Right hindlimb (tissue), 1 donor: ENCODE results near the gene FBXO17.
"Not testable (repeated sequence)": the region's sequence is repeated elsewhere in the genome, so short reads cannot be mapped to it uniquely, and the experiment has no call there.

Source experiments
- DNase-seq: peaks from one replicate; pipeline ENCODE4 v3.0.0-alpha.2; 2018

The FBXO17 gene

DNA sequence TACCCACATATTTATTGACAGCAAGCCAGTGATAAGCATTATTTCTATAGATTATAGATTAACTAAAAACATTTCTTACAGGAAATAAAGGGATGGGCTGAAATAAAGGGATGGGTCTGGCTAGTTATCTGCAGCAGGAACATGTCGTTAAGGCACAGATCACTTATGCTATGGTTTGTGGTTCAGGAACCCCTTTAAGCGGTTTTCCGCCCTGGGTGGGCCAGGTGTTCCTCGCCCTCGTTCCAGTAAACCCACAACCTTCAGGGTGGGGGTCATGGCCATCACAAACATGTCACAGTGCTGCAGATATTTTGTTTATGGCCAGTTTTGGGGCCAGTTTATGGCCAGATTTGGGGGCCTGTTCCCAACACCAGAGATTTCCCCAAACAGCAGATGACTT, 34.1 kb downstream of the FBXO17 start:
- DNase-seq, result not testable (repeated sequence)

DNA sequence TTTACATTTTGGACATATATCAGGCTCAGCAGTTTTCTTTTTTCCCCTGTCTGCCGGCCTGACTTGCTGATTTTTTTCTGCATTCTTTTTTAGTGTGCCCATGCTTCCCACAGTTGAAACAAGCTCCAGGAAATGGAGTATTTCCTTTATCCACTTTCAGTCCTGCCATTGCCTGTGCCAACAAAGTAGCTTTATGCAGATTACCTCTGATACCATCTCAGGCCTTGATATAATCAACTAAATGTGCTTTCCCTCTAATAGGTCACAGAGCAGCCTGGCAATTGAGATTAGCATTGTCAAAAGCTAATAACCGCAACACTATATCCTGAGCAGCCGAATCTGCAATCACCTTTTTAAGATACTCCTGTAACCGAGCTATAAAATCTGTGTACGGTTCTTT, 35.6 kb downstream of the FBXO17 start:
- no peak for DNase-seq

DNA sequence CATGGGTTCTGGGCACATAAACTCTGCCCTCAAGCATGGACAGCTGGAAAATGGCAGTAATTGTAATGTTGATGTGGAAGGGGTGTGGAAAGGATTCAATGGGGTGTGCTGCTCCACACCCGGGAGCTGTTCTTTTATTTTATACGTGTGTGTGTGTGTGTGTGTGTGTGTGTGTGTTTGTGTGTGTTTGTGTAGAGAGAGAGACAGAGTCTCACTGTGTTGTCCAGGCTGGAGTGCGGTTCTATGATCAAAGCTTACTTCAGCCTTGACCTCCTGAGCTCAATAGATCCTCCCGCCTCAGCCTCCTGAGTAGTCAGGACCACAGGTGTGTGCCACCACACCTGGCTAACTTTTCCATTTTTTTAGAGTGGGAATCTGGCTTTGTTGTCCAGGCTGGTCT, 42.0 kb downstream of the FBXO17 start:
- DNase-seq, result no peak

DNA sequence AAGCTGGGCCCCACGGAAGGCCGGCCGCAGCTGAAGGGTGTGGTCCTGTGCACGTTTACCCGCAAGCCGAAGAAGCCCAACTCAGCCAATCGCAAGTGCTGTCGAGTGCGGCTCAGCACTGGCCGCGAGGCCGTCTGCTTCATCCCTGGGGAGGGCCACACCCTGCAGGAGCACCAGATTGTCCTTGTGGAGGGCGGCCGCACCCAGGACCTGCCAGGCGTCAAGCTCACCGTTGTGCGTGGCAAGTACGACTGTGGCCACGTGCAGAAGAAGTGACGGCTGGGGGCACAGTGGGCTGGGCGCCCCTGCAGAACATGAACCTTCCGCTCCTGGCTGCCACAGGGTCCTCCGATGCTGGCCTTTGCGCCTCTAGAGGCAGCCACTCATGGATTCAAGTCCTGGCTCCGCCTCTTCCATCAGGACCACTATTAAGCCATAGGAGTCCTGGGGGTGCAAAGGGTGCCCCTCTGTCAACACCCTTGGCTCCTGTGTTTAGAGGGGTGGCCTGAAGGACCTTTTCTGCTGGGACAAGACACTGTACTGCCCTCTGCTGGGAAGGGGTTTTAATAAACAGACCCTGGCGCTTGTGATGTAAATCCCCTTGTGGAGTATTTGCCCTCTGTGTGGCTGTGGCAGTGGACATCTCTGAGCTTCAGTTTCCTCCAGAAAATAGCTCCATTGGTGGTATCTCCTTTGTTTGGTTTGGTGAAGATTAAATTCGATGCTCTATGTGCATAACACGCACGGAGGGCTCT, 42.9 kb downstream of the FBXO17 start:
- DNase-seq, result no peak

DNA sequence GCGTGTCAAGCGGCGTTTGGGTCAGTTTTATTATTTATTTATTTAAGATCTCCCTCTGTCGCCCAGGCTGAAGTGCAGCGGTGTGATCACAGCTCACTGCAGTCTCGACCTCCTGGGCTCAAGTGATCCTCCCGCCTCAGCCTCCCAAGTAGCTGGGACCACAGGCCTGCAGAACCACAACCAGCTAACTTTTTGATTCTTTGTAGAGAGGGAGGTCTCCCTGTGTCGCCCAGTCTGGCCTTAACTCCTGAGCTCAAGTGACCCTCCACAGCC, 44.1 kb downstream of the FBXO17 start:
- DNase-seq, result no peak

DNA sequence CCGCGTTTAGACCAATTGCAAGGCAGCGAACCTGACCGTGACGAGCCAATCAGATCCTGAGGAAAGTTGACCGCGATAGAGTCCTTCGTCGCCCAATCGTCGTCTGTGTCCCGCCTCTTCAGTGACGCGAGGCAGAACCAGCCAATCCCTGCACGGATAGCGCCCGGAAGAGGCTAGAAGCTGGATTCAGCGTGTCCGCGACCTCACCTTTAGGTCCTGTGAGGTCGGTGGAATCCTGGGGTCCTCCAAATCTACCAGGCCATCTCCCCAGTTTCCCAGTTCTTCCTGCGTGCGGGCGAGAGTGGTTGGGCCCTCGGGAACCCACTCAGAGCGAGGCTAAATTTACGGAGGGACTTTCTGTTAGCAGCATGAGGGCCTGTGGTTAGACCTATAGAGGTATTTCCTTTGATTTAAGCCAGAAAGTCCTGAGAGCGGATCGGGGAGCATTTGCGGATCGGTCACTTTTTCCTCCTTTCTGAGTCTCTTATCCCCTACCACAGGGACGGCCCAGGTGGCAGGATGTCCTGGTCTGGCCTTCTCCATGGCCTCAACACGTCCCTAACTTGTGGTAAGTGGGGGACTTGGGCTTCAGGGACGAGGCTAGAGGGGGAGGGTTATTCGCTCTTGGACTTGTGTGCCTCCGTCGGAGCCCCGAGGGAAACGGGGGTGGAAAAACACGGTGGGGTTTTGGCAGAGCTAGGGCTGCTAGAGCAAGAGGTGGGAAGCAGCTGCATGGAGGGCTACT, 44.6 kb downstream of the FBXO17 start, which contains the start of gene MRPS12:
Gene MRPS12, plus strand, starts transcription at position 169 of the 745 bp plus-strand sequence. Its CDS starts 351 bp downstream, at position 520.
- peak; percentile 99 for DNase-seq

DNA sequence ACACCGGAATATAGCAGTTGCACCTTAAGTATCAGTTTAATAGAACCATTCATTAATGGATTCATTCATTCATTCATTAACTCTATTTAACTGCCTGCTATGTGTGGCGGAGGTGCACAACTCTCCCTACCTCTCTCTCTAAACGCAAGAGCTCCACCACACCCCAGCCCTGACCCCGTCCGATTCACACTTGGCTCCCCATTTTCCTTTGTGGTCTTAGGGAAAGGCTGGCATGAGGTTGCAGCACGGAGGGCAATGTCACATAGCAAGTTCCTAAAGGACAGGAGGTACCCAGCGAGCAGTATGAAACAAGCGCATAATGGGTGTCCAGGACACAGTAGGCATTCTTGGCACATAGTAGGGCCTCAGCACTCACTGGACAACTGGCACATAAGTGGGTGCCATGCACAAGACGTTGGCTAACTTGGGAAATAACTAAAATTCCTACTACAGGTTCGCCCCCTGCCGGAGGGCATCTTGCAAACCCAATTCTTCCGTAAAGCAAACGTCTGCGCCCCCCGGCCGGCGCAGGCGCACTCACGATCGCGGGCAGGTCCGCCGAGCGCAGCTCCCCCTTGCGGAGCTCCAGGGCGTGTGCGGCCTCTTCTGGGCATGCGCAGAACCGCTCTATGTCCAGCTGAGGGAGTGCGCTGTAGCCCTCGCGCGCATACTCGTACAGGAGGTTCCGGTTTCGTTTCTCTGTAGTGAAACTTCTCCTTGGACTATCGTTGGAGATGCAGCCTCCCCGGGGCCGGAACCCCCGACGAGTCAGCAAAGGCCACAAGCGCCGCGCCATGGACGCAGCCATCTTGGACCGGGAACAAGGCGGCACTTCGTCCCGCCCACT, 45.4 kb downstream of the FBXO17 start, which contains the start of gene SARS2:
Gene SARS2, minus strand, starts transcription at position 835 of the 847 bp plus-strand sequence. Its CDS starts 27 bp downstream, at position 808.
- DNase-seq, result peak; percentile 96

DNA sequence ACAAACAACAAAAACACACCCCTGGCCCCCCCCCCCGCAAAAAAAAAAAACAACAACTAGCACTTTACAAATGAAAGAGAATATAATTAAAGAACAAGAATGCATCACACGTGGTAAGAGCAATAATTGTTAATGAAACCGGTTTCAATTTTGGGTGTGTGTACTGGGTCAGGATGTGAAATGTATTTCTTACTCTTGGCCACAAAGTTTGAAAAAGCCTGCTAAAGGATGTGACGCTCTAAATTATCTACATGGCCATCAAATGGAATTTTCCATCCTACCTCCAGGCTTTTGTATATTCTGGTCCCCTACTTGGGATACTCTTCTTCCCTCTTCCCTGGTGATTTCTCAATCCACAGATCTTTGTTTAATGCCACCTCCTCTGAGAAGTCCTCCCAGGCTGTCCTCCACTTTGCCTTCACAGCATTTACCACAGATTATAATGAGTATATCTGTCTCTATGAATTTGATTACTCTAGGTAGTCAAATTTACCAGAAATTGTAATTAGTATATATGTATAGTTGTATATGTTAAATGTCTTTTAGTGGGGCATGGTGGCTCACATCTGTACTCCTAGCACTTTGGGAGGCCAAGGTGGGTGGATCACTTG, 47.0 kb downstream of the FBXO17 start:
- DNase-seq, result no peak

DNA sequence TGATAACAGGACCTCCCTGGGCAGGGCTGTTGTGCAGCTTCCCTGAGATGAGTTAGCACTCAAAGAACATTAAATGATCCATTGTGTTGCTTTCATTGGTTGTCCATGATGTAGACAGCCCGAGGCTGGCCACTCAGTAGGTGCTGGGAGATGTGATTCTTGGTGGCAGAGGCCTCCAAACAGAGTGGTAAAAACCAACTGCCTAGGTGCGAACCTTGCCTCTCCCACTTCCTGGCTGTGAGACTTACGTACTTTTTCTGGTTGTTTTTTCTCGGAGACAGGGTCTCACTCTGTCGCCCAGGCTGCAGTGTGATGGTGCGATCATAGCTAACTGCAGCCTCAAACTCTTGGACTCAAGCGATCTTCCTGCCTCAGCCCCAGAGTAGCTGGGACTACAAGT, 51.2 kb downstream of the FBXO17 start:
- DNase-seq, result no peak

DNA sequence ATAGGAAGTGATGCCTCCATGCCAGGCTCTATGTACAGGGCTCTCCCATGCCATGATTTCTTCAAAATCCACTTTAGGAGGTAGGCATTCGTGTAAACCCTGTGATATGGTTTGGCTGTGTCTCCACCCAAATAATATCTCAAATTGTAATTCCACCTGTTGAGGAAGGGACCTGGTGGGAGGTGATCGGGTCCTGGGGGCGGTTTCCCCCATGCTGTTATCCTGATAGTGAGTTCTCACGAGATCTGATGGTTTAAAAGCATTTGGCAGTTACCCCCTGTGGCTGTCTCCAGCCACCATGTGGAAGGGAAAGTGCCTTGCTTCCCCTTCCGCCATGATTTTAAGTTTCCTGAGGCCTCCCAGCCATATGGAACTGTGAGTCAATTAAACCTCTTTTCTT, 53.1 kb downstream of the FBXO17 start:
- DNase-seq, result no peak

DNA sequence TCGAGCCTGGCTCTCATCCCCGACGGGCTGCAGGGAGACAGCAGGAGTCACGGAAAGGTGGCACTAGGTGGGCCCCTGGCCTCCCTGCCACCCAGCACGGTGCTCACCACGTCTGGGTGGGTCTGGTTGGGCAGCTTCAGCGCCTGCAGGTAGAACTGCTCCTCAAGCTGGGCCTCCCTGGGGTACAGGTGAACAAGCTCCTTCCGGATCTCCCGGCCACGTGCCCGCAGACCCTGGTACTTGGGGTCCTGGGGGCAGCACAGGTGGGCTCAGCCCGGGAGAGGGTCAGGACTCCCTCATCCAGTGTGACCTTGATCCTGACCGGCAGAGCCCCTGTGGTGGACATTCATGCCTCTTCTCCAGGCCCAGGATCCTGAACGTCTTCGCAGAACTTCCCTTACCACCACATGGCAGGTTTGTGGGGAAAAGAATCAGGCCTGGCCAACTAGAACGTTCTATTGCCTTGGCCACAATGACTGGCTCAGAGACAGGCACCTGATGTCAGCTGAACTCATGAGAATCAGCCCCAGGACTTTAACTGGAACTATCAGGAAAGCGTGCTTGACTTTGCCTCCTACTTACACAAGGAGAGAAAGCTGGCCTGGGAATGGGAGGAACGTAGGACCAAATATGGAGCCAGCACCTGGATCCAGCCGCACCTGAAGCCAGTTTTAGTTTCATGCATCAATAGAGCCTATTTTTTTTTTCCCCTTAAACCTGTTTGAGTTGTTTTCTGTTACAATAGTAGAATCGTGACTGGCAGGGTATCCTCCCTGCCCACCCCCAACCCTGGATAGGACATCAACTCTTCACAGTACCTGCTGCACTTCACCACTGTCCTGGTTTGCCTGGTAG, 53.9 kb downstream of the FBXO17 start:
- no peak for DNase-seq

DNA sequence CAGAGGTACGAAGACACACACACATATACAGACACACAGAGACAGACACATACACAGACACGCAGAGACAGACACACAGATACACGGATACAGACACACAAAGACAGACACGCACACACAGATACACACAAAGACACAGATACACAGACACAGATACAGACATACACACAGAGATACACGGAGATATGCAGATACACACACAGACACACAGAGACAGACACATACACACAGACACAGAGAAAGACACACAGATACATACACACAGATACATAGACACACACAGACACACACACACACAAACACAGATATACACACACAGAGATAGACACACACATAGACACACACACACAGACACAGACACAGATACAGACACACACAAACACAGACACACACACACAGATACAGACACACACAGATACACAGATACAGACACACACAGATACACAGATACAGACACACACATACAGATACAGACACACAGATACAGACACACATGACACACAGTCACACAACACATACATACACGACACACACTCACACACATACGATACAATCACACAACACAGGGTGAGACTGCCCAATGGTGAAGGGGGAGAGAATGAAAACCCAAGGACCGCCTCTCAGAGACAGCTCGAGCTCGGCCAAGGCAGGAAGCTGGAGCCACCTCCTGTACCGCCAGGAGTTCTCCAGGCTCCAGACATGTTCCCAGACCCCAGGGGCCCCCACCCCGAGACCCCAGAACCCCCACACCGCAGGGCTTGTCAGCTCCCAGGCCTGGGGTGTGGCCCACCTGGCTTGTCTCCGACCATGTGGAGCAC, 54.7 kb downstream of the FBXO17 start:
- no peak for DNase-seq

DNA sequence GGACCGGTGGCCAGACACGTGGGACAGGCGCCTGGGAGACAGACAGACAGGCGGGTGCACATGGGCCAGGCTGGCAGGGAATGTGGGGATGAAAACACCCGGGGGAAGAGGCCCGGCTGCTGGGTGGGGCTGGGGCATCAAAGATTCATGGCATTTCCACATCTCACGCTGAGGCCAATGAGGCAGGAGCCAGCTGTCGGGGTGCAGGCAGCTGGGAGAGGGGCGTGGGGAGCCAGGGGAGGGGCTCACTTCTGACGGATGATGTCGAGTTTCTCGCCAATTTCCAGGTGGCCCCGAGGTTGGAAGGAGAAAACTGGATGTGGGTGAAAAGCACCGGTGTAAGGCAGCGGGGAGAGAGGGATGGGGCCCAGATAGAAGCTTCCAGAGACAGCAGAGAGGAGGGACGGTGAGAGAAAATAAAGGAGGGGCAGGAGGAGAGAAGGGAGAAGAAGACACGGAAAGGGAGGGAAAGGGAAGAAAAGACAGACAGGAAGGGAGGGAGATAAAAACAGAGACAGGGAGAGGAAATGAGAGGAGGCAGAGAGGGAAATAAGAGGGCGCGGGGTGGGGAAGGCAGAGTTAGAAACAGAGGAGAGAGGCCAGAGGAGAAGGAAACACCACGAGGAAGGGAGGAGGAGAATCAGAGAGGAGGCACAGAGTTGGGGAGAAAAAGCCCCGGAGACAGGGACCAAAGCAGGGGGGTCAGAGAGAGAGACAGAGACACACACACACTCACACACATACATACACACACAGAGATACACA, 55.5 kb downstream of the FBXO17 start:
- no peak for DNase-seq

DNA sequence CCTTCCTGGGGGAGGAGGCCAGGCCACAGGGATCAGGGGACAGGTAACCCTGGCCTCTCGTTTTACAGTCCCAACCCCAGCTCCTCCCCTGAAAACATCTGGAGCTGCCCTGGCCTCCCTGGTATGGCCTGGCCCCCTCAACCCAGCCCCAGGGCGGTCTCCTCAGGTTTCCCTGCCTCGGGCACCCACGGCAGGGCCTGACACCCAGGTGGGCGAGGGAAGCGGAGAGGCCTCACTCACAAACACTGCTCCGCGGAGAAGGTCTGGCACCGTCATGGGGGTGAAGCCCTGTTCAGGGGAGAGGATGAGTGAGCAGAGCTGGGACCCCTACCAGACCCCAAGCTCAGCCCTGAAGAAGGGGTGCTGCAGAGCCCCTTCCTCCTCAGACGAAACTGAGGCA, 57.0 kb downstream of the FBXO17 start:
- no peak for DNase-seq

DNA sequence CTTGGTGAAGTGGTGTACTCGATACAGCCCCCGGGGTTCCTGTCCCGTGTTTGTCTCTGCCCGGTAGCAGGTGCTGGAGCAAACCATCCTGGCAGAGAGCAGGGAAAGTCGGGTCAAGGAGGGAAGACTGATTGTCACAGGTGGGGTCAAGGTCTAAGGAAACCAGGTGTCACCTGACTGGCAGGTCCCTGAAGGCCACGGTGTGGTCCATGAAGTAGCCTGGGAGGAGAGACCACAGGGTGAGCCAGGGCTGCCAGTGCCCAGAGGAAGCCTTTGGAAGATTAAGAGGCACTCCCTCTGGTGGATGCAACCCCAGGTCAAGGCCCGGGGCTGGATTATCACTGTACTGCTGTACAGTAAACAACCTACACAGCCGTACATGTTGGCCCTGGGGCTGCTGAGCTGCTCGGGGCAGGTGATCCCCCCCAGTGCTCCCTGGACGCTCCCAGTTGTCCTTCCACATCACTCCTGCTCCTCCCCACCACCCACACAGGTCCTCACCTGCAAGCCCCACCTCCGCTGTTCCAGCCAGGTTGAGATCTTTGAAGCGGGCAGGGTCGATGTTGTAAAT, 57.5 kb downstream of the FBXO17 start:
- no peak for DNase-seq

DNA sequence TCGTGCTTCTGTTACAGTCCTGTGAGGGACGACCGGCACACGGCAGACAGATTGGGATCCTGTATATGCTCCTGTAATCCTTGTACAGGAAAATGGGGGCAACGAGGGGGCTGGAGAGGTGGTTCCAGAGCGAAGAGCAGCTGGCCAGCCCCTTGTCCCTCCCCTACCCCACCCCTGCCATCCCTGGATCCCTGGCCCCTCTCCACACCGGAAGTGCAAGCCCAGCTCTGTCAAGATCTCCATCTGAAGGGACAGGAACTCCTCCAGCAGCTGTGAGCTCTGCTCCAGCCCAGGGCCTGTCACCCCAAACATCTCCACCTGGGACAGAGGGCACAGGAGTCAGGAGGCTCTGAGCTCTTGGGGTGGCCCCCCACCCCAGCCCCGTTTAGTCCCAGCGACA, 58.0 kb downstream of the FBXO17 start:
- no peak for DNase-seq

DNA sequence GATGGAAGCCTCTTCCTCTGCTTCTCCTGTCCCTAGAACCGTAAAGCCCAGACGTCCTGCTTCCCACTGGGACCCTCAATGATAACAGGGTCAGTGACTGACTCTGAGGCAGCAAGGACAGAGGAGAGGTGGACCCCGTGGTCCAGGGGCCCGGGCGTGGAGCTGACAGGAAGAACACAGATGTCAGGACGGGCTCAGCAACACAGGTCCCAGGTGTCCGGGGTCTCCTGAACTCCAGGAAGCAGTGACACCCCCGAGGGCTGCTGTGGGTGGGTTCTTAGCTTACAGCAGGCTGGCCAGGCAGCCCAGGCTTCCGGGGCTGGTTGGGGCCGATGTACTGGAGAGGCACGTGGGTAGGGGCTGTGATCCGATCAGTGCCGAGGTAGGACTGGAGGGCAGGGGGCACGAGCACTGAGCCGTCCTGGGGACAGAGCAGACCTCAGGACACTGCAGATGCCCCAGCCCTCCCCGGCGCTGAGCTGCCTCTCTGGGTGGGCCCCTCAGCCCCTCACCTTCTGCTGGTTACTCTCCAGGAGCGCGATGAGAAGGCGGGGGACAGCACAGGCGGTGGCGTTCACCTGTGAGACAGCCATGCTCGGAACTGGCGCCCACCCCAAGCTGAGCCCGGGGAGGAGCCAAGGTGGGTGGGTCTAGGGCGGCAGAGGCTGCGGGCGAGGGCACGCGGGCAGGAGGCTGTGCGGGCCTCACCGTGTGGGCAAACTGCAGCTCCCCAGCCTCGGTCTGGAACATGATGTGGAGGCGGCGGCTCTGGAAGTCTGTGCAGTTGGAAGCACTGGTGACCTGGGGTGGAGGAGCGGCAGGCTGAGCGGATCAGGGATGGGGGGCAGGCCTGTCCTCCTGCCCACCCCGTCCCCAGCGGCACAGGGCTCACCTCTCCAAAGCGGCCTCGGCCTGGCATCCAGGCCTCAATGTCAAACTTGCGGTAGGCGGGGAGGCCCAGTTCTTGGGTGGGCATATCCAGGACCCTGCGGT, 59.9 kb downstream of the FBXO17 start:
- no peak for DNase-seq

DNA sequence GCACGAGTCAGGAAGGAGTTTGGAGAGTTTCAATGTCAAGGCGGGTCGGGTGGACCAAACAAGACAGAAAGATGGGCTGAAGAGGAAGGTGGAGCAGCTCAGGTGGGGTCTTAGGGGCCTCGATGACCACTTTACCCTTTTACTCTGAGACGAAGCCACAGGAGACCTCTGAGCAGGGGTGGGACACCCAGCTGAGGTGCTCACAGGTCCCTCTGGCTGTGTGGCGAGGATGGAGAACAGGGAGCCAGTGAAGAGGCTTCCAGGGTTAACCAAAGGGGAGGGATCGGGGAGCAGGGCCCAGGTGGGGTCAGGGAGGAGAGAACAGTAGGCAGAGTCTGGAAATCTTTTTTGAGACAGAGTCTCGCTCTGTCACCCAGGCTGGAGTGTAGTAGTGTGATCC, 61.6 kb downstream of the FBXO17 start:
- no peak for DNase-seq
